ENCODE results near the gene GABRD. TPM values are rescaled to one million over a fixed set of nuclear protein-coding genes. Genes with fewer than 3 reads are reported as not detected.

The GABRD gene
- total and polyA plus RNA-seq, 12 donors = 0.30 to 1.1 (median 0.49) TPM; not detected in 2

DNA sequence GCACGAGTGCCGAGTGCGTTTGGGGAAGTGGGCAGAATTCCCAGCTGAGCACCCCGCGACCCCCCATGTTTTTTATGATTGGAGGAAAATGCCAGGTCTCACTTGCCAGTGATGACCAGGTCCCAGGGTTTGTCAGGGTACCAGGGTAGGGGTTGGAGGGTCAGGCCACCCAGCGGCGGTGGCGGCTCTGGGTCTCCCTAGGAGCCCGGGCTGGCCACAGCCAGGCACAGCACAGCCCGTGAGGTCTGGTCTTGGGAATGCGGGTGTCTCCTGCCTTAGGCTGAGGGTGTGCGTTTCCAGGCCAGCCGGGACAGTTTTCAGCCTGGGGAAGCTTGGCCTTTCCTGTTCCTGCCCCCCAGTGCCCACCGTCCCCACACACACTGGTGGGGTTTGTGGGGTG lies 53.7 kb downstream of the GABRD start:
- no peaks in the 10 kb centered on the region for H3K4me1 ChIP-seq
- WGBS, 2 donors = 89% methylated on average over 14 of the region's 14 CpGs
- no peaks in the 10 kb centered on the region for H3K36me3 ChIP-seq
- TF ChIP-seq, protein P1, sequence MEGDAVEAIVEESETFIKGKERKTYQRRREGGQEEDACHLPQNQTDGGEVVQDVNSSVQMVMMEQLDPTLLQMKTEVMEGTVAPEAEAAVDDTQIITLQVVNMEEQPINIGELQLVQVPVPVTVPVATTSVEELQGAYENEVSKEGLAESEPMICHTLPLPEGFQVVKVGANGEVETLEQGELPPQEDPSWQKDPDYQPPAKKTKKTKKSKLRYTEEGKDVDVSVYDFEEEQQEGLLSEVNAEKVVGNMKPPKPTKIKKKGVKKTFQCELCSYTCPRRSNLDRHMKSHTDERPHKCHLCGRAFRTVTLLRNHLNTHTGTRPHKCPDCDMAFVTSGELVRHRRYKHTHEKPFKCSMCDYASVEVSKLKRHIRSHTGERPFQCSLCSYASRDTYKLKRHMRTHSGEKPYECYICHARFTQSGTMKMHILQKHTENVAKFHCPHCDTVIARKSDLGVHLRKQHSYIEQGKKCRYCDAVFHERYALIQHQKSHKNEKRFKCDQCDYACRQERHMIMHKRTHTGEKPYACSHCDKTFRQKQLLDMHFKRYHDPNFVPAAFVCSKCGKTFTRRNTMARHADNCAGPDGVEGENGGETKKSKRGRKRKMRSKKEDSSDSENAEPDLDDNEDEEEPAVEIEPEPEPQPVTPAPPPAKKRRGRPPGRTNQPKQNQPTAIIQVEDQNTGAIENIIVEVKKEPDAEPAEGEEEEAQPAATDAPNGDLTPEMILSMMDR (IDR thresholded peaks at IDR 0.05) = no peak
- H3K9me3 ChIP-seq = peaks cover 0 to 13% (median 6%) of the 10 kb centered on the region in 11 donors
- no peak overlapping the region for H3K27ac ChIP-seq
- H3K4me3 ChIP-seq = no peak overlapping the region
- H3K27me3 ChIP-seq = peaks cover 0 to 43% (median 12%) of the 10 kb centered on the region in 7 donors
- DNase-seq (peak in 1 of 2 donors; percentile 4), ATAC-seq (peak in 2 of 8 donors; percentile 8 to 24)
- intact Hi-C loops (cut with DNase I) = no loop called here

DNA sequence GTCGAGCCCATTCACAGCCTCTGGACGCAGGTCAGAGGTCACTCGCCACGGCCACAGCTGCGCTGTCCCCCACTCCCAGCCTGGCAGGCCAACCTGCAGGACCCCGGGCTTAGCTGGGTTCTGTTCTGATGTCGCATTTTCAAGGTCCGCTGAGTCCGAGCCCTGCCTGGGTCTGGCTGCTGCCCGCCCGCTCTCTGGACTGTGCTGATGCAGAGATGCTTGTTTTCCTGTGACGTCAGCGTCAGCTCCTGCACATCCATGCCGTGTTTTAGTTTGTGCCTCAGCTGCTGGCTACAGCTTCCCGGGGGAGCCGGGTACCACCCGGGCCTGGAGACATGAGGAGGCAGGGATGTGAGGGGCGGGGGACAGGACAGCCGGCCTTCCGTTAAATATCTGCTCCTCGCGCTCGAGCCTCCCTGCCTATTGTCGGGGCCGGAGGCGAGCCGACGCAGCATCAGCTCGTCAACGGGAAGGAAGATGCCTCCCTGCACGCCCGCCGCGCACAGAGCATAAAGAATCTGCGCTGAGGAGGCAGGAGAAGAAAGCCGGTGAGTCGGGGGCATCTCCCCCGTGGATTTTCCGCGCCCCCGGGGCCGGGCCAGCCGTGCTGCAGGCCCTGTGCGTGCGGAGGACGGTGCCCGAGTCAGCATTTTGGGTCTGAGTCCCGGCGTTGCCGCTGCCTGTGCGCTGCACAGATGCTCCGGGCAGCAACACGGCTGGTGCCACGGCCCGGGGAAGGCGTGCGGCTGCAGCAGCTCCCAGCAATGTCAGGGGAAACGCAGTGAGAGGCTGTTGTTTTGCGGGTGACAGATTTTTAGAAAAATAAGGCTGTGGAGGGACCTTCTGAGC lies 54.5 kb downstream of the GABRD start:
- WGBS, 2 donors = 57 to 64% methylated on average over 59 of the region's 59 CpGs
- no peak overlapping the region for H3K27ac ChIP-seq
- ATAC-seq (peak in 3 of 8 donors; percentile 14 to 45 (median 28)), DNase-seq (peak in 1 of 2 donors; percentile 7)
- peaks cover 0 to 43% (median 12%) of the 10 kb centered on the region in 7 donors for H3K27me3 ChIP-seq
- H3K9me3 ChIP-seq = peaks cover 0 to 20% (median 13%) of the 10 kb centered on the region in 11 donors
- intact Hi-C loops (cut with DNase I) = no loop called here
- H3K4me1 ChIP-seq = no peaks in the 10 kb centered on the region
- TF ChIP-seq, protein P1 (IDR thresholded peaks at IDR 0.05) = no peak
- H3K4me3 ChIP-seq = peak overlapping the region in 4 of 10 donors; percentile 8 to 24 (median 18)
- H3K36me3 ChIP-seq = no peaks in the 10 kb centered on the region

DNA sequence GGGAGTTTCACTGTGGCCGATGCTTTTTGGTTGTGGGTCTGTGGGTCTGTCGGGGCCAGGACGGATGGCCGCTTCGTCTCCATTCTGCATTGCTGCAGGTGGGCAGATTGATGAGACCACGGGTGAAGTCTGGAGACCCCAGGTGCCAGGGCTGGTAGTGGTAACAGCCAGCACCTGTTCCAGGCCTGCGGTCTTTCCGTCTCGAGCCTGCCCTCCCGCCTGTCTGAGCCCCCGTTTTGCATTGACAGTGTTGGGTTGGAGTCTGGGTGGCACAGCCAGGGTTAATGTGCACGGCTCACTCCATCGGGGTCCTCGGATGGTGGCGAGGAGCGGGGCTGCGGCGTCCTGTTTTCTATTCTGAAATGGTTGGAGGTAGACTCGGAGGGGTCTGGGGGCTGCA lies 55.3 kb downstream of the GABRD start:
- TF ChIP-seq, protein P1 (IDR thresholded peaks at IDR 0.05) = no peak
- DNase-seq (peak in 1 of 2 donors; percentile 6), ATAC-seq (no peak)
- H3K27ac ChIP-seq = no peak overlapping the region
- H3K4me3 ChIP-seq = no peak overlapping the region
- H3K36me3 ChIP-seq = no peaks in the 10 kb centered on the region
- H3K9me3 ChIP-seq = peaks cover 0 to 28% (median 19%) of the 10 kb centered on the region in 11 donors
- intact Hi-C loops (cut with DNase I) = no loop called here
- WGBS, 2 donors = 66 to 72% methylated on average over 19 of the region's 19 CpGs
- no peaks in the 10 kb centered on the region for H3K4me1 ChIP-seq
- H3K27me3 ChIP-seq = peaks cover 0 to 43% (median 11%) of the 10 kb centered on the region in 7 donors

DNA sequence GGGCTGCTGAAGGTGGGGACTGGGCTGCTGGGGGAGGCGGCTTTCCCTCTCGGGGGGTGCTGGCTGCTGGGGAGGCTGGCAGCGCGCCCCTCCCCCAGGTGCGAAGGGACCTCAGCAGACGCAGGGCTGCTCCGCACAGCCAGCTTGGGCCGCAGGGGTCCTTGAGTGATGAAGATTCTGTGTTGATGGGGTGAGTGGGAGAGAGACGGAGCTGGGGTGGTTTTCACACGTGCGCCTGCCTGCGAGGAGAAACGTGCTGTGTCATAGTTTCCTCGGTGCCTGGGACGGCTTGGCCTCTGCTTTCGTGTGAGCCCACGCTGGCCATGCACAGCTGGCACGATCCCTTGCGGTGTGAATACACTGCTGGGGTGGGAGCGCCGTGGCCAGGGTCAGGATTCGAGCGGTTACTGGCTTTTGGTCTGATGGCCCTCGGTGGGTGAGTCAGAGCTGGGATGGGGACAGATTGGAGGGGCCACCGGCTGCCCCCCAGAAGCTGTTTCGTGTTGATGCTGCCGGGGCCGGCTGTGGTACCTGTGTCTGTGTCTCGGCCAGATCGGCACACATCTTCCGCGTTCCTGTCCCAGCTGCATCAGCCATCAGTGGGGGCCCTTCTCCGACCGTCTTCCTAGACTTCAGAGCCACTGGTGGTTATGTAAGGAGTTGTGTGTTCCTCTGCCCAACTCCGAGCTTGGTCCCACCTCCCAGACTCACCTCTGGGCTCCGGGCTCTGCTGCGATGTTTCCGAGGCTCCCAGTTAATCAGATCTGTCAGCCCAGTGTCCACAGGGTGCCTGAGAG lies 56.0 kb downstream of the GABRD start:
- intact Hi-C loops (cut with DNase I) = no loop called here
- ATAC-seq (no peak), DNase-seq (peak in 1 of 2 donors; percentile 6)
- H3K27me3 ChIP-seq = peaks cover 0 to 41% (median 6%) of the 10 kb centered on the region in 7 donors
- H3K36me3 ChIP-seq = no peaks in the 10 kb centered on the region
- peaks cover 0 to 32% (median 19%) of the 10 kb centered on the region in 11 donors for H3K9me3 ChIP-seq
- H3K4me1 ChIP-seq = no peaks in the 10 kb centered on the region
- no peak overlapping the region for H3K27ac ChIP-seq
- TF ChIP-seq, protein P1 (IDR thresholded peaks at IDR 0.05) = no peak
- H3K4me3 ChIP-seq = no peak overlapping the region
- 74% methylated on average over 38 of the region's 38 CpGs for WGBS, 2 donors
